Thyroid gland (tissue), 4 donors: ENCODE results near the gene SMIM36.

Experiments used
- CTCF ChIP-seq, 6 experiments: fragments of 200-600 bp in 3 of 6; fragments of 450-650 bp in 3 of 6; sonication (generic) in 3 of 6; IDR thresholded peaks; one replicate each; pipeline ENCODE4 v1.5.1; 2016 to 2019; ENCODE audit warnings: antibody characterized with exemption in 6 of 6, mild to moderate bottlenecking in 2 of 6, inconsistent platforms in 1 of 6, moderate library complexity in 1 of 6
- POLR2A ChIP-seq, 2 donors: fragments of 450-650 bp; IDR thresholded peaks; one replicate each; pipeline ENCODE4 v1.6.1; 2017; ENCODE audit warnings: antibody characterized with exemption in 2 of 2, mild to moderate bottlenecking in 2 of 2, moderate library complexity in 1 of 2

GRCh38 chr17:55420067-55420775, 91.0 kb downstream of the SMIM36 start:
- TF ChIP-seq CTCF (IDR thresholded peaks at IDR 0.05) (no peak), POLR2A (IDR thresholded peaks at IDR 0.05) (no peak)
